Urothelium cell line (cell line): ENCODE measurements around the gene MEI4.
A peak's percentile ranks its signal among the peaks of the same experiment; 100 is the strongest.
"Not testable (repeated sequence)": the region's sequence is repeated elsewhere in the genome, so short reads cannot be mapped to it uniquely, and the experiment has no call there.

Experiments used
- DNase-seq: peaks from one replicate; pipeline ENCODE4 v3.0.0; 2011; ENCODE audit warnings: low spot score, mixed read lengths
- FAIRE-seq: peaks from 2 replicates; lab custom pipeline; 2011; peaks lifted over from hg19 to GRCh38; lab: Jason Lieb, UNC

Gene MEI4

DNA sequence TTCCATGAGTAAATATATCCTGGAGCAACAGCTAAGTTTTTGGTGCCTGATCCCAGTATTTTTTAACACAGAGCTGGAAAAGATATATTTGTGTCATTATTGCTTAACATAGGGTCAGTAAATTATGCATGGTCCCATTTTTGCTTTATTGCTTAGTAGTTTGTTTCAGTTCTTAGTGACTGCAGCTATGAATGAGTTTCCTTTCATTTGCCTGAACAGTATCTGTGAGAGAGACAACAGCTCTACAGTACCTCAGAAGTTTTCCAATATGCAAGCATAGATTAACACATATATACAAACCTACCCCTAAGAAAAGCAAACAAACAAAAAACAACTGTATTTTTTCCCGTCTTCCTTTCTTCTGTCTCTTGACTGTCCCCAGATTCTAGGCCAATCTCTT is 160.3 kb downstream of the MEI4 start:
- no peak for DNase-seq
- FAIRE-seq = no peak

DNA sequence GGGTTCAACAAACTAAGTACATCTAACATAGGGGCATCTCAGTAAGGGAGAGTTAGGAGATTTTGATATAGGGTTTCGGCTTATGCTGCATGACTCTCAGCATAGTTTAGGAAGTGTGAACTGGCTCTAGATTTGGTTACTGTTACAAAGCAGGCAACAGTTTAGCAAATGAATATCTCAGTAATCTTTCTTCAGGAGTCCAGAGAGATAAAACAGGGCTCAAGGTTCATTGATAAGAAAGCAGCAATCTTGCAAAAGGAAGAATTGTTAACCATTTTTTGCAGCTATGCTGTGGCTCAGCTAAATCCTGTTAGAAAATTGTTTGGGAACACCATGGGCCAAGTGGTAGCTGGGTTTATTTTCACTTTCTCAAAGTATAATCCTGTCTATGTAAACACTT is 161.3 kb downstream of the MEI4 start:
- FAIRE-seq = no peak

GRCh38 chr6:77815531-77815930 is 162.7 kb downstream of the MEI4 start:
- FAIRE-seq (no peak), DNase-seq (no peak)

More for the DNA sequence above, 161.3 kb downstream of the MEI4 start:
- no peak for DNase-seq

GRCh38 chr6:77816766-77817270 is 164.0 kb downstream of the MEI4 start:
- FAIRE-seq = no peak
- no peak for DNase-seq

GRCh38 chr6:77822265-77822664 is 169.4 kb downstream of the MEI4 start:
- FAIRE-seq = no peak
- no peak for DNase-seq

DNA sequence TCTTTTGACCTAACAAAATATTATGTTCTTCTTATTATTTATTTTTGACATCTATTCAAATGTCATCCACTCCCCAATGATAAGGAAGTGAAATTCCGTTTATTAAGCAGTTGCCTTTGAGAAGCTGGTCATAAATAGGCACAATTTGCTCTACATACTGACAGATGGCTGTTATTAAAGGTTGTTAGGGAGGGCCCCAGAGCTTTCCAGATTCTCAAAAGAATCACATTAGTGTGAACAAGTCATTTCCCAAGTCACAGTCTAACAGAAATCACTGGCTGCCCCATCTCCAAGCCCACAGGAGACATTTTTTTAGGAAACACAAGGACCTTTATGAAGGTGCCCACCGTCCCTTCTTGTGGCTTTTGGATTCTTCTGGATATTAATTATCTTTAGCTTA is 172.4 kb downstream of the MEI4 start:
- FAIRE-seq = no peak
- DNase-seq = no peak

DNA sequence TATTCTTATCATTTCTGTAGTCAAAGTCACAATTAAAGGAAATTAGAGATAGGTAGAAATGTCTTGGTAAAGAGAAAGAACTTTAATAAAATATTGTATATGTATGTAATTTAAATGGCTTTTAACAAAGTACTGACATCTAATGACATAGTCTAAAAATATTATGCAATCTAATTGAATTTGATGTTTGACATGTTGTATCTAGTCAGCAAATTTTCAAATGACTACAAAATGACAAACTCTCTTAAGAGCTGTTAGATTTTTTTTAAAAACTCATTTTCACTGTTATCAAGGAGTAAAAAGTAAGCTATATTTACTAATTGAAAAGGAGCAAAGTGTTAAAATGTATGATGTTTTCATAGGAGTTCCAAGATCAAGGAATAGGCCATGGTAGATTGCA is 176.9 kb downstream of the MEI4 start:
- DNase-seq = no peak
- no peak for FAIRE-seq

GRCh38 chr6:77833749-77834148 is 180.9 kb downstream of the MEI4 start:
- not testable (repeated sequence) for FAIRE-seq, DNase-seq

- no peak for FAIRE-seq
- no peak for DNase-seq
Observed at GRCh38 chr6:77834591-77834996, 181.8 kb downstream of the MEI4 start.

GRCh38 chr6:77837034-77837784 is 184.4 kb downstream of the MEI4 start:
- FAIRE-seq (no peak), DNase-seq (no peak)

GRCh38 chr6:77839292-77839691 is 186.5 kb downstream of the MEI4 start:
- FAIRE-seq = no peak

GRCh38 chr6:77844822-77845221 is 192.0 kb downstream of the MEI4 start:
- FAIRE-seq (no peak), DNase-seq (no peak)

More at GRCh38 chr6:77839292-77839691, 186.5 kb downstream of the MEI4 start:
- no peak for DNase-seq

DNA sequence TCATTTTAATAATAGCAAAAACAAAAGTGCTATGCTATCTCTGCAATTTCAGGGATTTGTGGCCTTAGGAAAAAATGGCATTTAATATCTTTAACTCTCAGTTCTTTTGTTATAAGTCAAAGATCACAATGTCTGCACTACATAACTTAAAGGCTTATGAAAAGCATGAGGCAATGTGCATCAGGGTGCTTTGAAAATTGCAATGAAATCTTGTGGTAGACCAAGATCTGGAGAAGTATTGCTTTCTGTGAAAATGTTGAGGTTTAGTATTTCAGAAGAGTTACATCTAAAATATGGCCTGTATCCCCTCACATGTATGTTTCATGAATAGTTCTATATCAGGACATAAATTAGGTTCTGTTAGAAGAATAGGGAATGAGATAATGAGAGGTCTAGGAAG is 200.6 kb downstream of the MEI4 start:
- FAIRE-seq = no peak
- DNase-seq = no peak

DNA sequence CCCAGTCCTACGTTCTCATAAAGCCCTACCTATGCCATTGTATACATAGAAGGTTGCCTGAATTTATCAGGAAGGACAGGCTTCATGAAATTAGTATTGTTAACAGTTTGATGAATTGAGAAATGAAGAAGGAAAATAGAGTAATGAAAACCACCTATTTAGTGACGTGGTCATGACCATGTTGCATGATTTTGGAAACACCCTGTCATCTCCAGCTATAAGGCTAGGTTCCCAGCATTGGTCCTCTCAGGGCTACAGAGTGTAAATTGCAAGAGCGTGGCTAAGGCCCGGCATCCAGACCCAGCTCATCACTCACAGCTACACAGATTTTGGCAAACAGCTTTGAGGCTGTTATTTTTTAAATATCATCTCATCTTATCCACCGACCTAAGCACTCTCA is 203.6 kb downstream of the MEI4 start:
- FAIRE-seq (no peak), DNase-seq (no peak)

DNA sequence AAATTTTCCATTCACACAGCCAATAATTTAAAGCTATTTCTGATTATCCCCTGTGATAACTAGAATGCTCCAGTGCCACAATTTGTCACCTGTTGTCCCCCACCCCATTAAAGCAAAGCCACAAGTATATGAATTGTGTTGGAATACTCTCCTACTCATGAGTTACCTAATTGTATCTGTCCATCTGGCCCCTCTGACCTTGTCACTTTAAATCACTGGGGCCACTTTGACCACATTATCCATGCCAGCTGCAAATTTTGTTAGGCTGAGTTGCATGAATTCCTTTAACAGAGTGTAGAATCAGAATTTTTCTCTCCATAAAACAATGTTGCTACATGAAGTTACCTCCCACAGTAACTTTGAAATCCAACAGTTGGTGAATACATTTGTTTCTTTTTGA is 204.6 kb downstream of the MEI4 start:
- DNase-seq (no peak), FAIRE-seq (no peak)

DNA sequence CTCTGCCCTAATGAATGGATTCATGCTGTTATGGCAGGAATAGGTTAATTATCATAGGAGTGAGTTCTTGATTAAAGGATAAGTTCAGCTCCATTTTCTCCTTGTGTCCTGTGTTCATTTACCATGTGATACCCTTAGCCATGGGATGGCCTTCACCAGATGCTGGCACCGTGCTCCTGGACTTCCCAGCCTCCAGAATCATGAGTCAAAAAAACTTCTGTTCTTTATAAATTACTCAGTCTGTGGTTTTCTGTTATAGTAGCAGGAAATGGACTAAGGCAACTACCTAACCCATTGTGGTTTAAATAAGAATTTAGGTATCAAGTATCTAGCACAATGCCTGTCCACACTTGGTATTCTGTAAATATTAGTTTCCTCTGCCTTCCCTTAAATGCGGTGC is 223.5 kb downstream of the MEI4 start:
- DNase-seq (peak; percentile 11), FAIRE-seq (no peak)

- FAIRE-seq (no peak), DNase-seq (no peak)
Observed at GRCh38 chr6:77879527-77879926, 226.7 kb downstream of the MEI4 start.

DNA sequence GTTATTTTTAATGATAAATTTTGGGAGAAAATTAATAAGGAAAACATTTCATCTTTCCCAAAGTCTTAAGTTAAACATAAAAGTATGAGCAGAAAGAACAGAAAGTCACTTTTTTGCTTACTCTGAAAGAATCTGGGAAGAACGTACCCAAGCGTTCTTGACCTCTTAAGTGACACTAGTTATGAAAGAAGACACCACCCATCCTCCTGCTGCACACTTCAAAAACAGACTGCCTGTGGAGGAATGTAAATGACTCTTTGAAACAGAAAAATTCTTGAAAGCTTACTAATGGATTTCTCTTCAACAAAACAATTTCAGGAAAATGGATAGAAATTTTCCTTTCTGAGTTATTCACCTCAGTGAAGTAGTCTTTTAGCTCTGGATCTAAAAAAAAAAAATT is 227.7 kb downstream of the MEI4 start:
- peak; percentile 23 for DNase-seq

DNA sequence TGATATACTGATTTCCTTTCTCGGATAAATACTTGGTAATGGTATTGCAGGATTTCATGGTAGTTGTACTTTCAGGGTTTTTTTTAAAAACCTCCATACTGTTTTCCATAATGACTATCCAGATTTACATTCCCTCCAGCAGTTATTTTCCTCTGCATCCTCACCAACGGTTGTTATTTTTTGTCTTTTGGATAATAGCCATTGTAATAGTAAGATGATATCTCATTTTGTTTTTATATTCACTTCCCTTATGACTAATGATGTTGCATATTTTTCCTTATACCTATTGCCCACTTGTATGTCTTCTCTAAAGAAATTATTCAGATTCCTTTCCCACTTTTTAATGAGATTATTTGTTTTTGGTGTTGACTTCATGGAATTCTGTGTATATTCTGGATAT is 231.0 kb downstream of the MEI4 start:
- DNase-seq (no peak), FAIRE-seq (no peak)

More for the DNA sequence above, 227.7 kb downstream of the MEI4 start:
- no peak for FAIRE-seq

GRCh38 chr6:77893391-77893790 is 240.6 kb downstream of the MEI4 start:
- FAIRE-seq (no peak), DNase-seq (no peak)

GRCh38 chr6:77906070-77906469 is 253.2 kb downstream of the MEI4 start:
- DNase-seq (no peak), FAIRE-seq (no peak)

DNA sequence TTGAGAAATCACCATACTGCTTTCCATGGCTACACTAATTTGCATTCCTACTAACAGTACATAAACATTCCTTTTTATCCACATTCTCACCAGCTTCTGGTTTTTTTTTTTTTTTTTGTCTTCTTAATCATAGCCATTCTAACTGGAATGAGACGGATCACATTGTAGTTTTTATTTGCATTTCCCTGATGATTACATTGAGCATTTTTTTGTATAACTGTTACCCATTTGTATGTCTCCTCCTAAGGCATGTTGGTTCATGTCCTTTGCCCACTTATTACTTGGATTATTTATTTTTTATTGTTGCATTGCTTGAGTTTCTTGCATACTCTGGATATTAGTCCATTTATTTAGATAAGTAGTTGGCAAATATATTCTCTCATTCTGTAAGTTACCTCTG is 258.0 kb downstream of the MEI4 start:
- FAIRE-seq = no peak
- DNase-seq = no peak
